HepG2 (cell line): ENCODE data around the gene EXOSC9. TPM values are rescaled to one million over a fixed set of nuclear protein-coding genes. Genes with fewer than 3 reads are reported as not detected.

Experiments used
- ATAC-seq: fragments of 200-7000 bp; cut with Tn5 transposase; 3 replicates; pipeline ENCODE4 v1.9.1; 2020; ENCODE audit warnings: mild to moderate bottlenecking, moderate library complexity
- BruUV-seq: library from RNA; stranded (reverse); fragments of 400-500 nt; replicated peaks from 2 replicates; lab custom pipeline; 2021; lab: Mats Ljungman, UMichigan
- CTCF ChIA-PET: fragments of 300-600 bp; formaldehyde crosslinking; extraction: SDS; loops from one replicate; lab custom pipeline; 2021; ENCODE audit warnings: low total read pairs, inconsistent platforms, low intra/inter-chr PET ratio; lab: Yijun Ruan, JAX
- POLR2A ChIA-PET: fragments of 350-600 bp; sonication (Branson Sonifier 250); formaldehyde crosslinking; loops from one replicate; lab custom pipeline; 2020; ENCODE audit warnings: antibody characterized with exemption, inconsistent platforms; lab: Yijun Ruan, JAX
- DNase-seq: peaks from one replicate; pipeline ENCODE4 v3.0.0-alpha.2; 2015; ENCODE audit warnings: low spot score
- FAIRE-seq: peaks from 3 replicates; lab custom pipeline; 2011; peaks lifted over from hg19 to GRCh38; lab: Jason Lieb, UNC
- H2AFZ ChIP-seq: one replicate; pipeline ENCODE4 v1.6.1; 2011; ENCODE audit warnings: low read length, inconsistent platforms
- H3K27ac ChIP-seq: fragments of 300-600 bp; 3 replicates; pipeline ENCODE4 v1.8.0; 2011; ENCODE audit warnings: mixed run types, mild to moderate bottlenecking, mixed read lengths, low read length, inconsistent platforms; ENCODE audit not compliant: insufficient read depth; ENCODE audit errors: extremely low read length
- H3K27me3 ChIP-seq, 2 experiments: fragments of 200-600 bp in 1 of 2; 2 replicates in 1 of 2; 3 replicates in 1 of 2; pipeline versions ENCODE4 v1.6.0 to v1.8.0; 2011; ENCODE audit warnings: low read length in 2 of 2, mild to moderate bottlenecking in 2 of 2, moderate library complexity in 2 of 2, inconsistent platforms in 1 of 2; ENCODE audit not compliant: insufficient read depth in 2 of 2, control insufficient read depth in 1 of 2
- H3K36me3 ChIP-seq, 2 experiments: fragments of 200-600 bp in 1 of 2; replicated peaks in 1 of 2; 2 replicates in 1 of 2; 3 replicates in 1 of 2; pipeline versions ENCODE4 v1.5.1 to v1.8.0; 2011; ENCODE audit warnings: low read length in 2 of 2, inconsistent platforms in 1 of 2; ENCODE audit not compliant: insufficient read depth in 2 of 2, control insufficient read depth in 1 of 2
- H3K4me1 ChIP-seq: 2 replicates; pipeline ENCODE4 v1.5.1; 2012; ENCODE audit warnings: low read length, inconsistent platforms; ENCODE audit not compliant: insufficient read depth
- H3K4me2 ChIP-seq: 2 replicates; pipeline ENCODE4 v1.6.0; 2011; ENCODE audit warnings: low read depth, low read length, inconsistent platforms
- H3K4me3 ChIP-seq, 3 experiments: fragments of 200-600 bp in 1 of 3; sonication (generic), shearing (Covaris generic) in 1 of 3; replicated peaks in 1 of 3; 2 replicates each; pipeline ENCODE4 v1.5.1; 2011 to 2016; ENCODE audit warnings: low read length in 3 of 3, inconsistent platforms in 2 of 3, low read depth in 2 of 3, mild to moderate bottlenecking in 2 of 3, control low read depth in 1 of 3, mixed read lengths in 1 of 3; ENCODE audit not compliant: insufficient read depth in 1 of 3
- H3K79me2 ChIP-seq: one replicate; pipeline ENCODE4 v1.6.1; 2011; ENCODE audit warnings: low read length, inconsistent platforms; ENCODE audit not compliant: insufficient read depth
- H3K9ac ChIP-seq: 2 replicates; pipeline ENCODE4 v1.6.0; 2011; ENCODE audit warnings: mild to moderate bottlenecking, low read depth, low read length, inconsistent platforms; ENCODE audit not compliant: insufficient read depth
- H3K9me3 ChIP-seq: 2 replicates; pipeline ENCODE4 v1.5.1; 2012; ENCODE audit warnings: mild to moderate bottlenecking, low read length
- H4K20me1 ChIP-seq: 2 replicates; pipeline ENCODE4 v1.6.0; 2011; ENCODE audit warnings: inconsistent platforms, mild to moderate bottlenecking, low read length, moderate library complexity; ENCODE audit not compliant: insufficient read depth
- GABPB1 ChIP-seq: IDR thresholded peaks from 2 replicates; pipeline ENCODE4 v1.6.1; 2016; ENCODE audit warnings: mild to moderate bottlenecking, missing genetic modification reagents, moderate library complexity, missing compliant biosample characterization
- HNRNPL ChIP-seq: fragments of 200-400 bp; formaldehyde crosslinking; IDR thresholded peaks from 2 replicates; pipeline ENCODE4 v1.6.1; 2017; ENCODE audit warnings: mild to moderate bottlenecking, low read depth, low read length
- SALL2 ChIP-seq: sonication (generic); formaldehyde crosslinking; IDR thresholded peaks from 2 replicates; pipeline ENCODE4 v1.8.1; 2023; ENCODE audit warnings: mild to moderate bottlenecking, missing genetic modification reagents, inconsistent platforms
- SNAPC4 ChIP-seq: sonication (generic); formaldehyde crosslinking; IDR thresholded peaks from 2 replicates; pipeline ENCODE4 v1.4.0; 2020; ENCODE audit warnings: mild to moderate bottlenecking, missing genetic modification reagents
- ZFY ChIP-seq: sonication (generic); formaldehyde crosslinking; IDR thresholded peaks from 2 replicates; pipeline ENCODE4 v1.4.0; 2020; ENCODE audit warnings: missing genetic modification reagents
- ZNF362 ChIP-seq: sonication (generic); formaldehyde crosslinking; IDR thresholded peaks from 2 replicates; pipeline ENCODE4 v1.4.0; 2020; ENCODE audit warnings: missing genetic modification reagents, mild to moderate bottlenecking, borderline replicate concordance
- ZNF784 ChIP-seq: sonication (generic); formaldehyde crosslinking; IDR thresholded peaks from 2 replicates; pipeline ENCODE4 v1.5.1; 2020; ENCODE audit warnings: missing genetic modification reagents, mild to moderate bottlenecking, borderline replicate concordance
- in situ Hi-C: cut with HindIII; loops from 2 replicates; pipeline ENCODE4 v1.10.0; 2017; ENCODE audit warnings: low pct_unique_long_range_greater_than_20kb; ENCODE audit not compliant: extremely low pct_ligation_motif_present
- intact Hi-C: fragments of 100-400 bp; cut with micrococcal nuclease; formaldehyde crosslinking; loops from one replicate; pipeline ENCODE4 v1.10.0; 2022; ENCODE audit not compliant: unreplicated experiment
- polyA plus RNA-seq, 8 experiments: library from polyadenylated mRNA; depleted of rRNA in 3 of 8; stranded (reverse) in 7 of 8; unstranded in 1 of 8; fragments of >200 nt; fragmentation: Illumina TruSeq in 4 of 8; extraction: Trizol in 4 of 8; gene quantifications; 2 replicates each; pipeline versions ENCODE4 v1.2.1 to v1.2.3, GENCODE V29; 2011 to 2016; ENCODE audit warnings: low read depth in 4 of 8, missing spikeins in 1 of 8, mixed read lengths in 1 of 8; ENCODE audit not compliant: insufficient read depth in 1 of 8
- total RNA-seq, 5 experiments: library from RNA; depleted of rRNA; stranded (reverse); fragments of >200 nt; fragmentation: Illumina TruSeq; extraction: Trizol; gene quantifications; 2 replicates each; pipeline ENCODE4 v1.2.3, GENCODE V29; 2016; ENCODE audit warnings: low read depth in 1 of 5

Gene EXOSC9
- total and polyA plus RNA-seq, 2 of the 13 experiments (the other 11 are each of a cell fraction or from before 2014, with no cell fraction given): 26.0 to 48.0 TPM

GRCh38 chr4:121811122-121811521 is 10.0 kb downstream of the EXOSC9 start:
- no peak overlapping the region for H3K4me3 ChIP-seq
- POLR2A ChIA-PET: interaction anchor here (1.1 to 1.3 kb wide), 2 partner anchors 10 to 12 kb away, joined by 3 to 5 read pairs; partner anchors contain the start of gene EXOSC9
- in situ Hi-C loops: no loop called here
- H3K9me3 ChIP-seq: no peaks in the 10 kb centered on the region
- no peak for TF ChIP-seq HNRNPL
- no peak for TF ChIP-seq SALL2 (CRISPR knock-in tag)
- TF ChIP-seq GABPB1 (CRISPR knock-in tag): no peak
- TF ChIP-seq ZNF784 (CRISPR knock-in tag): no peak
- TF ChIP-seq SNAPC4 (CRISPR knock-in tag): no peak
- TF ChIP-seq ZFY: no peak
- TF ChIP-seq ZNF362 (CRISPR knock-in tag): no peak
- TF ChIP-seq, all 625 proteins: peak for 0
- FAIRE-seq: no peak
- intact Hi-C loops: no loop called here
- no peak overlapping the region for H3K9ac ChIP-seq
- H3K4me2 ChIP-seq: no peak overlapping the region
- H3K27me3 ChIP-seq: no peaks in the 10 kb centered on the region
- no TSS peak for BruUV-seq
- H4K20me1 ChIP-seq: no peaks in the 10 kb centered on the region
- H3K36me3 ChIP-seq: peaks cover 2 to 47% of the 10 kb centered on the region in 2 experiments; a peak in 4 of 5 replicates
- no peak for ATAC-seq
- no peaks in the 10 kb centered on the region for H3K79me2 ChIP-seq
- H3K27ac ChIP-seq: no peak overlapping the region
- CTCF ChIA-PET: no interaction called here
- DNase-seq: no peak
- H2AFZ ChIP-seq: no peak overlapping the region
- H3K4me1 ChIP-seq: no peaks in the 10 kb centered on the region
